K562 (cell line): ENCODE results near the gene EEF1A1. TPM values are rescaled to one million over a fixed set of nuclear protein-coding genes. Genes with fewer than 3 reads are reported as not detected.

ENCODE experiments used
- BRD9 ChIP-seq: fragments of 450-650 bp; IDR thresholded peaks from 2 replicates; pipeline ENCODE4 v1.6.1; 2018; ENCODE audit warnings: low read depth; ENCODE audit not compliant: partially characterized antibody
- CBFB ChIP-seq: sonication (generic); formaldehyde crosslinking; IDR thresholded peaks from 2 replicates; pipeline ENCODE4 v1.4.0; 2020; ENCODE audit warnings: mild to moderate bottlenecking, missing genetic modification reagents
- CEBPG ChIP-seq, 3 experiments: fragments of 200-800 bp in 1 of 3; sonication (Bioruptor generic) in 1 of 3; sonication (generic) in 1 of 3; formaldehyde crosslinking in 1 of 3; IDR thresholded peaks in 2 of 3; conservative IDR thresholded peaks in 1 of 3; 2 replicates each; pipeline versions ENCODE4 v1.6.1 to v1.8.0; 2016 to 2022; ENCODE audit warnings: missing compliant biosample characterization in 2 of 3, missing genetic modification characterization in 2 of 3, mild to moderate bottlenecking in 1 of 3, missing genetic modification reagents in 1 of 3
- CREB1 ChIP-seq, 2 experiments: sonication (generic) in 1 of 2; formaldehyde crosslinking in 1 of 2; IDR thresholded peaks; 2 replicates each; pipeline versions ENCODE4 v1.6.1 to v1.8.0; 2012 to 2022; ENCODE audit warnings: inconsistent platforms in 1 of 2, mild to moderate bottlenecking in 1 of 2, missing genetic modification reagents in 1 of 2, moderate library complexity in 1 of 2
- DDX20 ChIP-seq: fragments of 450-650 bp; IDR thresholded peaks from 2 replicates; pipeline ENCODE4 v1.6.1; 2016; ENCODE audit warnings: missing genetic modification characterization, low read depth, mild to moderate bottlenecking, missing compliant biosample characterization, moderate library complexity
- FOXM1 ChIP-seq, 2 experiments: fragments of 450-650 bp in 1 of 2; sonication (generic) in 1 of 2; formaldehyde crosslinking in 1 of 2; IDR thresholded peaks; 2 replicates each; pipeline versions ENCODE4 v1.6.1 to v1.9.0; 2017 to 2022; ENCODE audit warnings: low read depth in 2 of 2, mild to moderate bottlenecking in 2 of 2, missing genetic modification reagents in 1 of 2, moderate library complexity in 1 of 2
- HMG20B ChIP-seq: fragments of 250-450 bp; sonication (Bioruptor Pico); IDR thresholded peaks from 2 replicates; pipeline ENCODE4 v1.5.0; 2021; ENCODE audit warnings: mild to moderate bottlenecking
- KDM2B ChIP-seq: fragments of 250-450 bp; sonication (Bioruptor Pico); IDR thresholded peaks from 2 replicates; pipeline ENCODE4 v1.8.0; 2021; ENCODE audit warnings: mild to moderate bottlenecking, moderate library complexity
- KLF16 ChIP-seq: IDR thresholded peaks from 2 replicates; pipeline ENCODE4 v1.6.1; 2016; ENCODE audit warnings: antibody characterized with exemption
- MAFG ChIP-seq: fragments of 450-650 bp; conservative IDR thresholded peaks from 2 replicates; pipeline ENCODE4 v1.6.1; 2016; ENCODE audit warnings: missing genetic modification characterization, missing compliant biosample characterization
- MTA1 ChIP-seq: fragments of 450-650 bp; IDR thresholded peaks from 2 replicates; pipeline ENCODE4 v1.6.1; 2017; ENCODE audit warnings: borderline replicate concordance
- MTA3 ChIP-seq: fragments of 450-650 bp; formaldehyde crosslinking; IDR thresholded peaks from 2 replicates; pipeline ENCODE4 v1.6.1; 2017; ENCODE audit warnings: mild to moderate bottlenecking, borderline replicate concordance
- NONO ChIP-seq, 2 experiments: fragments of 200-400 bp in 1 of 2; fragments of 450-650 bp in 1 of 2; formaldehyde crosslinking in 1 of 2; IDR thresholded peaks; 2 replicates each; pipeline ENCODE4 v1.6.1; 2017; ENCODE audit warnings: low read depth in 2 of 2, mild to moderate bottlenecking in 2 of 2, moderate library complexity in 2 of 2, low read length in 1 of 2
- NR2C1 ChIP-seq, 2 experiments: fragments of 450-650 bp; IDR thresholded peaks; 2 replicates each; pipeline ENCODE4 v1.6.1; 2017; ENCODE audit warnings: mild to moderate bottlenecking in 2 of 2, antibody characterized with exemption in 1 of 2, inconsistent platforms in 1 of 2, missing compliant biosample characterization in 1 of 2, missing genetic modification characterization in 1 of 2
- NR4A1 ChIP-seq, 2 experiments: fragments of 250-450 bp in 1 of 2; fragments of 450-650 bp in 1 of 2; sonication (Bioruptor Pico) in 1 of 2; IDR thresholded peaks; 2 replicates each; pipeline versions ENCODE4 v1.4.0 to v1.6.1; 2016 to 2020; ENCODE audit warnings: mild to moderate bottlenecking in 2 of 2, missing compliant biosample characterization in 1 of 2, missing genetic modification characterization in 1 of 2, moderate library complexity in 1 of 2
- PPARD ChIP-seq: fragments of 250-450 bp; sonication (Bioruptor Pico); IDR thresholded peaks from 2 replicates; pipeline ENCODE4 v1.8.0; 2022; ENCODE audit warnings: inconsistent platforms, mild to moderate bottlenecking, moderate library complexity
- PRPF4 ChIP-seq: fragments of 200-400 bp; formaldehyde crosslinking; IDR thresholded peaks from one replicate; pipeline ENCODE4 v1.6.1; 2017; ENCODE audit warnings: low read length, low read depth, mild to moderate bottlenecking; ENCODE audit not compliant: insufficient read depth, poor library complexity, severe bottlenecking
- RB1 ChIP-seq: fragments of 450-650 bp; IDR thresholded peaks from 2 replicates; pipeline ENCODE4 v1.6.1; 2017; ENCODE audit warnings: low read depth, mild to moderate bottlenecking
- SMARCA5 ChIP-seq: fragments of 450-650 bp; IDR thresholded peaks from 2 replicates; pipeline ENCODE4 v1.6.1; 2016
- SNRNP70 ChIP-seq: fragments of 200-400 bp; formaldehyde crosslinking; optimal IDR thresholded peaks from 2 replicates; pipeline ENCODE3; 2017; ENCODE audit warnings: low read depth, low read length
- SRSF1 ChIP-seq: fragments of 200-400 bp; formaldehyde crosslinking; IDR thresholded peaks from 2 replicates; pipeline ENCODE4 v1.6.1; 2017; ENCODE audit warnings: mild to moderate bottlenecking, low read depth, low read length, moderate library complexity
- polyA plus RNA-seq, 8 experiments: library from polyadenylated mRNA; depleted of rRNA in 4 of 8; stranded (reverse) in 5 of 8; unstranded in 3 of 8; fragments of >200 nt; fragmentation: Nextera tagmentation in 2 of 8; fragmentation: Illumina TruSeq in 1 of 8; extraction: Ambion mirVana in 2 of 8; extraction: Trizol in 1 of 8; gene quantifications; 2 replicates each; pipeline versions ENCODE4 v1.2.1 to v1.2.3, GENCODE V29; 2011 to 2014; ENCODE audit warnings: inconsistent platforms in 1 of 8, missing spikeins in 1 of 8
- total RNA-seq, 7 experiments: library from RNA; depleted of rRNA in 6 of 7; stranded (reverse); fragments of >200 nt in 6 of 7; fragmentation: Illumina TruSeq in 2 of 7; extraction: Trizol in 2 of 7; gene quantifications; 2 replicates each; pipeline versions ENCODE4 v1.2.1 to v1.2.3, GENCODE V29; 2011 to 2021; ENCODE audit warnings: low replicate concordance in 1 of 7
- TF ChIP-seq, protein P1 (sequence below): fragments of 450-650 bp; IDR thresholded peaks from 2 replicates; pipeline ENCODE4 v1.6.1; 2018; ENCODE audit warnings: mild to moderate bottlenecking, low read depth; ENCODE audit not compliant: partially characterized antibody
- TF ChIP-seq, protein P2 (sequence below): fragments of 250-450 bp; sonication (Bioruptor Pico); IDR thresholded peaks from 2 replicates; pipeline ENCODE4 v1.8.0; 2021; ENCODE audit warnings: borderline replicate concordance, mild to moderate bottlenecking, moderate library complexity; ENCODE audit not compliant: poor library complexity, severe bottlenecking
- TF ChIP-seq, protein P3 (sequence below): fragments of 250-450 bp; sonication (Bioruptor Pico); IDR thresholded peaks from 2 replicates; pipeline ENCODE4 v1.9.0; 2021; ENCODE audit warnings: mild to moderate bottlenecking

The EEF1A1 gene
- total and polyA plus RNA-seq, 9 of the 15 experiments (the other 6 are each of a cell fraction or from before 2014, with no cell fraction given), result 6,453 to 17,323 (median 11,082) TPM

DNA sequence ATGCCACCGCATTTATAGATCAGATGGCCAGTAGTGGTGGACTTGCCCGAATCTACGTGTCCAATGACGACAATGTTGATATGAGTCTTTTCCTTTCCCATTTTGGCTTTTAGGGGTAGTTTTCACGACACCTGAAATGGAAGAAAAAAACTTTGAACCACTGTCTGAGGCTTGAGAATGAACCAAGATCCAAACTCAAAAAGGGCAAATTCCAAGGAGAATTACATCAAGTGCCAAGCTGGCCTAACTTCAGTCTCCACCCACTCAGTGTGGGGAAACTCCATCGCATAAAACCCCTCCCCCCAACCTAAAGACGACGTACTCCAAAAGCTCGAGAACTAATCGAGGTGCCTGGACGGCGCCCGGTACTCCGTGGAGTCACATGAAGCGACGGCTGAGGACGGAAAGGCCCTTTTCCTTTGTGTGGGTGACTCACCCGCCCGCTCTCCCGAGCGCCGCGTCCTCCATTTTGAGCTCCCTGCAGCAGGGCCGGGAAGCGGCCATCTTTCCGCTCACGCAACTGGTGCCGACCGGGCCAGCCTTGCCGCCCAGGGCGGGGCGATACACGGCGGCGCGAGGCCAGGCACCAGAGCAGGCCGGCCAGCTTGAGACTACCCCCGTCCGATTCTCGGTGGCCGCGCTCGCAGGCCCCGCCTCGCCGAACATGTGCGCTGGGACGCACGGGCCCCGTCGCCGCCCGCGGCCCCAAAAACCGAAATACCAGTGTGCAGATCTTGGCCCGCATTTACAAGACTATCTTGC, 725 bp downstream of the EEF1A1 start (continued):
- no peak for TF ChIP-seq FOXM1 (IDR thresholded peaks at IDR 0.05; ENCODE audit: low read depth)
- TF ChIP-seq FOXM1 (CRISPR knock-in tag; IDR thresholded peaks at IDR 0.05; ENCODE audit: low read depth), result 0 out of 2 replicates have a peak, but pooled peaks have one; percentile 25
- peak; percentile 45; the same call in 1 of the 2 replicates for TF ChIP-seq CEBPG (CRISPR knock-in tag; IDR thresholded peaks at IDR 0.05)
- 0 out of 4 replicates have a peak, but pooled peaks of 1 of the 2 experiments have one; percentile 12 for TF ChIP-seq CEBPG (tag; conservative IDR thresholded peaks at IDR 0.05 in 1 of 2, IDR thresholded peaks at IDR 0.05 in 1 of 2)
- peak; percentile 99 for TF ChIP-seq SNRNP70
- no peak for TF ChIP-seq KDM2B
- peak; percentile 100 for TF ChIP-seq PRPF4
- no peak for TF ChIP-seq HMG20B
- TF ChIP-seq RB1, result no peak
- TF ChIP-seq, protein P1, sequence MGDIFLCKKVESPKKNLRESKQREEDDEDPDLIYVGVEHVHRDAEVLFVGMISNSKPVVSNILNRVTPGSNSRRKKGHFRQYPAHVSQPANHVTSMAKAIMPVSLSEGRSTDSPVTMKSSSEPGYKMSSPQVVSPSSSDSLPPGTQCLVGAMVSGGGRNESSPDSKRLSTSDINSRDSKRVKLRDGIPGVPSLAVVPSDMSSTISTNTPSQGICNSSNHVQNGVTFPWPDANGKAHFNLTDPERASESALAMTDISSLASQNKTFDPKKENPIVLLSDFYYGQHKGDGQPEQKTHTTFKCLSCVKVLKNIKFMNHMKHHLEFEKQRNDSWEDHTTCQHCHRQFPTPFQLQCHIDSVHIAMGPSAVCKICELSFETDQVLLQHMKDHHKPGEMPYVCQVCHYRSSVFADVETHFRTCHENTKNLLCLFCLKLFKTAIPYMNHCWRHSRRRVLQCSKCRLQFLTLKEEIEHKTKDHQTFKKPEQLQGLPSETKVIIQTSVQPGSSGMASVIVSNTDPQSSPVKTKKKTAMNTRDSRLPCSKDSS, result no peak
- TF ChIP-seq MTA1, result no peak
- no peak for TF ChIP-seq MTA3
- TF ChIP-seq MAFG (tag), result no peak
- no peak for TF ChIP-seq SMARCA5
- no peak for TF ChIP-seq NR2C1 (IDR thresholded peaks at IDR 0.05)
- 0 out of 2 replicates have a peak, but pooled peaks have one; percentile 22 for TF ChIP-seq NR2C1 (tag; IDR thresholded peaks at IDR 0.05)
- TF ChIP-seq CBFB, result 0 out of 2 replicates have a peak, but pooled peaks have one; percentile 14
- TF ChIP-seq, protein P2, sequence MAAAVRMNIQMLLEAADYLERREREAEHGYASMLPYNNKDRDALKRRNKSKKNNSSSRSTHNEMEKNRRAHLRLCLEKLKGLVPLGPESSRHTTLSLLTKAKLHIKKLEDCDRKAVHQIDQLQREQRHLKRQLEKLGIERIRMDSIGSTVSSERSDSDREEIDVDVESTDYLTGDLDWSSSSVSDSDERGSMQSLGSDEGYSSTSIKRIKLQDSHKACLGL (CRISPR knock-in tag), result no peak
- TF ChIP-seq BRD9, result no peak
- peak; percentile 26; the same call in 1 of the 2 replicates for TF ChIP-seq CREB1 (IDR thresholded peaks at IDR 0.05)
- TF ChIP-seq CREB1 (CRISPR knock-in tag; IDR thresholded peaks at IDR 0.05), result no peak
- TF ChIP-seq KLF16, result no peak
- no peak for TF ChIP-seq NR4A1 (CRISPR knock-in tag; IDR thresholded peaks at IDR 0.05)
- peak; percentile 40; the same call in 1 of the 2 replicates for TF ChIP-seq NR4A1 (tag; IDR thresholded peaks at IDR 0.05)
- no peak for TF ChIP-seq DDX20 (tag)
- no peak; the same call in 1 of the 2 replicates for TF ChIP-seq SRSF1
- TF ChIP-seq NONO (IDR thresholded peaks at IDR 0.05; ENCODE audit: low read depth in 2 of 2, low read length in 1 of 2), result 0 out of 4 replicates have a peak, but pooled peaks of 1 of the 2 experiments have one; percentile 5
- TF ChIP-seq, protein P3, sequence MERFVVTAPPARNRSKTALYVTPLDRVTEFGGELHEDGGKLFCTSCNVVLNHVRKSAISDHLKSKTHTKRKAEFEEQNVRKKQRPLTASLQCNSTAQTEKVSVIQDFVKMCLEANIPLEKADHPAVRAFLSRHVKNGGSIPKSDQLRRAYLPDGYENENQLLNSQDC (CRISPR knock-in tag), result no peak
- no peak for TF ChIP-seq PPARD (CRISPR knock-in tag)
